ENCODE measurements around the gene CCDC167. TPM values are rescaled to one million over a fixed set of nuclear protein-coding genes. Genes with fewer than 3 reads are reported as not detected.

Gene CCDC167
- total RNA-seq, 1 donor from 2014 or later: 10.0 TPM

DNA sequence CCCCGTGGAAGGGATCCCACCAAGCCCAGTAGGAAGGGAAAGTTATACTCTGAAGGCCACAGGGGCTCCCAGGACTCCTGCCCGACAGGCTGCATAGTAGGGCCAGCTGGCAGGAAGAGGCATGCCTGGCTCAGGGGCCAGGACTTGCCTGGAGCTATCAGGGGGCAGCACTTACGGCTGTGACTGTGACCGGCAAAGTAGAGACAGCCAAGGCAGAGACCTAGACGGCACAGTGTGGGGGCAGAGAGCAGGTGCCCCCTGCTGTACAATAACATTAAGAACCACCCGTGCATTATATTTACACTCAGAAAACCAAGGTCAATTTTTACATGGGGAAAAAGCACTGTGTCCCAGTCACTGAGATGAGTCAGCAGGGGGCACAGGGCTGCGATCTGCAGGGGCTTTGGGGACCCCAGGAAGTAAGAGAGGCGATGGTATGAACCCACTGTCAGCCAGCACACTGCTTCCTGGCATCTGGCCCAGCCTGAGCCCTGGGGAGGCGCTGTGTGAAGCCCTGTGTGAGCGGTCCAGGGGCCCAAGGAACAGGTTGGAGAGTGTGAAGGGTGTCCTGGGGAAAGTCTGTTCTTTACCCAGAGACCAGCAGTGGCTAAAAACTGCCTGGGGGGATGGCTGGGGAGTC, 9.9 kb downstream of the CCDC167 start:
- no peak for DNase-seq (ENCODE audit: low spot score)

DNA sequence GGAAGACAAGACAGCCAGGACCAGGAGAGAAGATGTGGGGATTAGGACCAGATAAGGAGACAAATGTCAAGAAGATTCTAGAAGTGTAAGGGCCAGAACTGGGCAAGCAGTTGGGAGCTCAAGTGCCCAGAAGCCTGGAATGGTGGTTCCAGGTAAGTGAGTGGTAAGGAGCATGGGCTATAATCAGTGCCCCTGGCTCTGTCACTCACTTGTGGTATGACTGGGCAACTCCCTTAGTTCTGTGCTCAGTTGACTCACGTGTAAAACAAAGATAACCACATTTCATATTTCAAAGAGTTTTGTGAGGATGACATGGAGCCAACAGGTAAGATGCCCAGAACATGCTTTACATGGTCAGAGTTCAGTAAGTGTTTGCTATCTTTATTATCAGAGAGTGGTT, 11.2 kb downstream of the CCDC167 start:
- no peak for DNase-seq (ENCODE audit: low spot score)

DNA sequence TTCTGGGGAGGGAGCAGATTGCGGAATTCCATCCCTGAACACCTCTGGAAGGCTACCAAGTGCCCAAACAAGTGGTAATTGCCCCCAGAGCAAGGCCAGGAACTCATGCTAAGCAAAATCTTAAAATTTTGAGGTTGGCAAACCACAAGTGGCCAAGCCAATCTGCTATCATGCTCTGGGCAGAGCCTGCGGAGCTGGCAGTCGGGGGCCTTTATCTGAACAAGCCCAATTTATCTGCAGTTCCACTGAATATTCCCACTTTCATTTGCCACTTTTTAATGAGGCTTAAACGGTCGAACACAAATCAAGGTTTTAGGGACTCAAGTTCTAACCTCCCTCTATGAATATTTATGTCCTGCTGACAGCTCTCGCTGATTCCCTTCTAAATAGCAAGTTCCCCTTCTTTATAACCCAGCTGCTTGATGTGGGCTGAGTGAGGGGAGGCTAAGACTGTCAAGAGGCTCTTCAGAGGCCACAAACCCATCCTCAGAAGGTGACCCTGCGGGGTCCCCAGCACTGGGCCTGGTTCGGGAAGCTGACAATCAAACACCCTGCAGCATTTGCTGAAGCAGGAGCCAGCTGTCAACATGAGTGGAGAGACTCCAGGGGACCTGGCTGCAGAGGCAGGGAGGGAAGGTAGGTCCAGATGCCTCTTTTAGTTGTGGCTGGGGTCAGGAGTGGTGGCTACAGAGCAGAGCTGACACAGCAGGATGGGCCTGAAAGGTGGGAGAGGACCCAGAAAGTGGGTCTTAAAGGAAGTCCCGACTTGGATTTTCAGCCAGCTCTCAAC, 11.9 kb downstream of the CCDC167 start:
- DNase-seq (ENCODE audit: low spot score): no peak

DNA sequence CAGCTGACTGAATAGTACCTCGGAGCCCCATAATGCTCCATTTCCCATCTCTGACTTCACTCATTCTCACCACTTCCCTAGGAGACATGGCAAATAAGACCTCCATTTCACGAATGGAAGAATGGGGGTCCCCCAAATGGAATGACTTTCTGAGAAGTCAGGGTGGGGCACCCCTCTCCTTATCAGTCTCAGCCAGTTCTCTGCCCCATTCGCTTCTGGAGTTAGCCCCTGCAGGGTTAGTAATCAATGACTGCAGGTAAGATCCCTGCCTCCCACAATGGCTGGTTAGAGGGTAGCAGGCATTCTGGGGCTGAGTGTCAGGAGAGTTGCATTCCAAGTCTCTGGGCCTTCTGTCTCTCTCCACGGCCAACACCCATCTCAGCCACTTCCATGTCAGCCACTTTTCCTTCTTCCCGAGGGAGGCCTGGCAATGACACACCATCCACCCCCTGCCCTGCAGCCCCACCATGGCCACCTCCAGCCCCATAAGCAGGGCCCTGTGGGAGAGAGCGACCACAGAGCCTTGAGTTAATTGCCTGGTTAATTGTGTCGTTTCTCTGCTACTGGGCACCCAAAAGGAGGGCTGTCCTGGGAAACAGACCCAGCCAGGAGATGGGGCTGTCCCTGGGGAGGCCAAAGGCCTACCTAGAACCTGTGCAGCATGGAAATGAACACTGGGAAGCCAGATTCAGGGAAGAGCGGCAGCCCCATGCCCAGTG, 13.4 kb downstream of the CCDC167 start:
- no peak for DNase-seq (ENCODE audit: low spot score)

DNA sequence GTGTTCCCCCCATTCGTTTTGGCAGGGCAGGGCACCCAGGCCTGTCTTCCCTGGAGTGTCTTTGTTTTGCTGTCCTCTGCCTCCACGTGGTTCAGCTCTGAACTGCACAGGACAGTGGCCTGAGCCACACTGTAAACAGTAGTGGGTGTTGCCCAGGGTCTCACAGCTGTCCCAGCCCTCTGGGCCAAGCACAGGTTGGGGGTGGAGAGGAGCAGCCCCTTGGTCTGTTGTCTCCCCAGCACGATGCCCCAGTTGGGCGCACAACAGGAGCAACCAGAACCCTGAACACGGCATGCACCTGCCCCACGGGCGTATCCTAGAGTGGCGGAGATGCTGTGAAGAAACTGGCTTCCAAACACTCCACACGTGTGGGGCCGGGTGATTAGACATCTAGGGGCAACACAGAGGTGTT, 14.4 kb downstream of the CCDC167 start:
- no peak for DNase-seq (ENCODE audit: low spot score)

DNA sequence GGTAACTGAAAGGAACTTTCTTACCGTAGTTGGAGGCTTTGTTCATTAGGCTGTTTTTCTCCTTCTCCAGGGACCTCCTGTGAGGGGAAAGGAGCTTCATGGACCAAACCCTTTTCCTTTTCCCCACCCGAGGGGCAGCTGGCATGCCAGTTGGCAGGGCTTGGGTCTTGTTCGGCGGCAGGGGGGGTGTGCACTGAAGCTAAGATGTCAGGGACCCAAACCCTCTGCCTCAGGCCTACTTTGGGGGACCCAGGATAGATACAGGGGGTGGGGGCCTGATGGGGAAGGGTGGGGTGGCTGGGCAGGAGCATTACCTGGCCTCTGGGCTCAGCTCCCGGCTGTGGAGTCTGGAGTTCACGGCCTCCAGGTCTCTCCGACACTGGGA, 14.9 kb downstream of the CCDC167 start:
- DNase-seq (ENCODE audit: low spot score): no peak

DNA sequence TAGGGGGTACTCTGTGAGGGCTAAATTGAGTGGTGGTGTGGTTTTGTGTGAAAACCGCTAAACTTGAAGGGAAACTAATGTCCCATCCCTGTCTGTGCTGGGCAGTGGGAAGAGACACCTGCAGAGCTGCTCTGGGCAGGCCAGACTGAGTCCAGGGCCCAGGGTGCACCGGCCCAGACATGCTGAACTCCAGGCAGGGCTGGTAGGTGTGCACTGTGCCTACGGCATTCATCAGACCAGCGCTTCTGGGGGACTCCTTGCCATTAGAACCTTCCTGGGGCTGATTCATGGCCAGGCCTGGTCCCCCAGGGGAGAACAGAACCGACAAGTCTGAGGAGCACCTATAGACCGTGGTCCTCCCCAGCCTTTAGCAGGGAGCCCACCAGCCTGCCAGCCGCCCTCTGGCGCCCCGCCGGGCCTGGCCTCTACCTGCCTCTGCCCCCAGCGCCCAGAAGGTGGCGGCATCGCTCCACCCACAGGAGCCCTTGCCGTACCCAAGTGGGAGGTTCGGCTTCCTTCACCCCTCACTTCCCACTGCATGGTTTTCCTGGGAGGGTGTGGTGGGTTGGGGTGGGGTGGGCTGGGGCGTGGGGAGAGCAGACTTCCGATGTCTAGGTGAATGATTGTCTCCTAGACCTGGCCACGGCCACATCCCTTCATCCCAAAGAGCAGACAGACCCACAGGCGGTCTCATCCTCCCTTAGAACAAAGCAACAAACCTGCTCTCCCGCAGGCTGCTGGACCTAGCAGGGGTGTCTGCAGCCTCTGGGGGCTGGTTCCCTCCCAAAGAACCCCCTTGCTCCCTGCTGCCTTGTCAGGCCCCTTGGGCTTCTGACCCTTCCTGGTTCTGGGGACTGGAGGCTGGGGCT, 15.5 kb downstream of the CCDC167 start:
- peak; percentile 66 for DNase-seq (ENCODE audit: low spot score)

DNA sequence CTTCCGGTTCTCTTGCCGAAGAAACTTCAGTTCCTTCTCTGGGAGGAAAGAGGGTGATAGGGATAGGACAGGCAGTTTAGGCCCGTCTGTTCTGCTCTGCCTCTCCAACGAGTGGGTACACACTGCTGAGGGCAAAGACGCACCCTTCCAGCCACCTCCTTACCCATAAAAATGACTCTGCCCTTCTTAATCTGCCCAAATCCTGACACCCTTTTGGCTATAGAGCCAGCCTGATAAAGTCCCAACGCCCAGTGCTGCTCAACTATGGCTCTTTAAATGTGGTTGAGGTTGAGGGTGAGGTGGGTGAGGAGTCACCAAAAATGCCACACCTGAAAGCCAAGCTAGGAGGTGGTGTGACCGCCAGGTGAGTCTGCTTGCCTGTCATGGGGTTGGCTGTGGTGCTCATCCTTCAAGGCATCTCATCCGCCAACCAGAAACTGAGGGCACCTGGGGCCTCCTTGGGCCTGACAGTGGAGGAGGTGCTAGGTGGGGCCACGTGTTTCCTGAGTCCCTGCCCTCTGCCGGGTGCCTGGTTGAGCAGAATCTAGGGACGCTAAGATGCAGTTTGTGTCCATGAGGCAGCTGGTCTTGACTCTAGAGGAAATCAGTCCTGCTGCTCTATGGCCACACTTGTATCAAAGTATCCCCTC, 16.3 kb downstream of the CCDC167 start:
- no peak for DNase-seq (ENCODE audit: low spot score)

DNA sequence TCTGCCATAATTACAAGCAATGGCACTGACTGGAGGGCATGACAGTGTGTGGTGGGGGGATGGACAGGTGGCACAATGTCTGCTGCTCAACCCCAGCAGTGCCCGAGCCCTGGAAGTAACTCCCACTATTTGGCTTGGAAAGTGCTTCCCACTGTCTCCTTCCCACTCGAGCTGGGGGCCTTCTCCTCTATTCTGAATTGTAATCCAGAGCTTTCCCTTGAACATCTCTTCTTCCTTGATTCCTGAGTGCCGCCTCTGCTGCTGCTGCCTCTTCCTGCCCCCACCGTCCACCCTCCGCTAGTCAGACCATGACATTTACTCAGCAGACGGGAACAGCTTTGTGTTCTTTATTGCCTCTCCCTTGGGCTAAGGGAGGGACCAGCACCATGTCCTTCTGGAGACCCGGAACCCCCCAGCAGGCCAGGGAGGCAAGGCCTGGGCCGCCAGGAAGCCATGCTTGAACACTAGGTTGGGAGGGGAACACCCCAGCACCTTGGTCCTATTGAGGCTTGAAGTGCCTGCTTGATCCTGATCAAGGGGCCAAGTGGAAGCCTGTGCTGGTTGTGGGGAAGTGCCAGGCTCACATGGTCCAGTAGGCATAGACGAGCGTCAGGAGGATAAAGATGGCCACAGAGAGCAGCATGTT, 17.0 kb downstream of the CCDC167 start:
- no peak for DNase-seq (ENCODE audit: low spot score)

DNA sequence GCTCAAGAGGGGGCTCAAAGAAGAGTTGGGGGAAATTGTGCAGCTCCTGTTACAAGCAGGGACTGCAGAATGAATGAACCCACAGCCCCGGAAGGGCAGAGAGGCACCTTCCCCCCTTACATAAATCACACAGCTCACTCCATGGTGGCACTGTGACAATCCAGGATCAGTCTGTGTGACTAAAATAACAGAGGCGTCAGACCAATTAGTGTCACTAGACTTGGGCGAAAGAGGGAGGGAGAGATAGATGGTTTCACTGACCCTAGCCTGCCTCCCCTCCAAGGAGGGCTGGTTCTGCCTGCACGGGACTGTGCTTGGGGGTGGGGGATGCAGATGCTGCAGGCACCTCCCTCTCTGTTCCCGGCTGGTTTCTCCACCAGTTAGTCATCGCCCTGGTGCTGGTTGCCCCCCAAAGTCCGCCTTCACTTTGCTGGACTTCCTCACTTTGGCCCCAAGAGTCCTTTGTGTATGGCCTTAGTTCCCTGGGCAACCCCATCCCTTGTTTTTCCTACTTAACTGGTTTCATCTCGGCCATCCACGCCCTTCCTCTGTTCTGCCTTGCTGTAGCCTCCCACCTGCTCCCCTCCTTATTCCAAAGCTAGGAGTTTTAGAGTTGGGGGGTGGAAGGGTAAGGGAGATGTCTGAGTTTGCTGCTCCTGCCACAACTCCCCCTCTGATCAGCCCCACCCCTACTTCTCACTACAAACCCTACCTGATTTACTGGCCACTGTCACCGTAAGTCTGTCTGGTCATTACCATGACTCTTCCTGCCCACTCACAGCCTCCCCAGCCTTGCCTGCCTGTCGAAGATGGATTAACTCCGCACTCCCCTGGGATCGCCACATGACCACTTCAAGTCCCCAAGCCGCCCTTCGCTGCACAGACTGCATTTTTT, 17.7 kb downstream of the CCDC167 start:
- no peak for DNase-seq (ENCODE audit: low spot score)

DNA sequence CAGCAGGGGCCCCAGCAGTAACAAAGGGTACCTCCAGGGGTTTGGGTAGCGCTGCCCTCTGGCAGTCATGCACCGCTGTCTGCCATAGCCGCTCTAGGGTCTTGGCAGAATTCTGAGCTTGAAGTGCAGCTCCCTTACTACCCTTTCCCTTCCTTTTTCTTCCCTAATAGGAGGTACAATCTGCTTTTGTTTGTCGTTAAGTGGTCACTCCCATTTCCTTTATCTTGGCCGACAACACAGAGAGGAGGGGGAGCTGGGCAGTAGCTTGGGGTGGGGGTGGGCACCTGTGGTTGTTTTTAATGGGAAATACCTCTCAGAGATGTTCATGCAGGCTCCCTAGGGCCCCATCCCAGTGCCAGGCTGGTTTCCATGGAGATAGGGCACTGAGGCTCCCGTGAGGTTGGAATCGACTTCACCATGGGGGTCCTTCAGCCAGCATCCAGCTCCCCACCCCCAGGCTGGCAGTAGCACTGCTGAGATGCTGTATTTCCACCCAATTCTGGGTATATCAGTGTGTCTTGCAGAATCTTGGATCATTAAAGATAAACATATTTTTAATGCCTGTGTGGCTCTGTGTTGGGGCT, 18.6 kb downstream of the CCDC167 start:
- no peak for DNase-seq (ENCODE audit: low spot score)

DNA sequence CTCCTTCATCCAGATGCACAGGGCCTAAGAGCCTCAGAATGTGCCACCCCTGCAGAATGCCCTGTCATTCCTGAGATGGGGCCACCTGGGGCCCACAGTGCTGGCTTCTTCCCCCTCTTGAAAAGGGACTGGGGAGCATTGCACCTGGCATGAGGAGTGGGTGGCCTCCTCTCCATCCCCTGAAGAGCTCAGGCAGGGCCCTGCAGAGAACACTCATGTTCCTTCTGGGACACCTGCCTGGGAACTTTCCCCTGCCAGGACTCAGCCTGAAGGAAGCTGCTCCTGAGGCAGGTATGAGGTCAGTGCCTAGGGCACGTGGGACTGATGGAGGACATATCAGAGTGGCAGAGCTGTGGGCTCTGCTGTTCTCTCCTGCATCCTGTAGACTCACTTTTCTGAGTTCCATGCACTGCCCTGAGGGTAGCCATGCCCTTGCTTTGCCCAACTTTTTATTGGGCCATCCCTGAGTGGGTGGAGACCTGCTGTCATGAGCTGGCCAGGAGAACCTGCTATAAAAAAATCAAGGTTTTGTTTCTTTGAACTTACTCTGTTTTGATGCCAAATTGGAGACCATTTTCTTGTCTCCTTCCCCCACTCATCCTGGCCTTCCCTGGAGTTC, 19.5 kb downstream of the CCDC167 start:
- no peak for DNase-seq (ENCODE audit: low spot score)

DNA sequence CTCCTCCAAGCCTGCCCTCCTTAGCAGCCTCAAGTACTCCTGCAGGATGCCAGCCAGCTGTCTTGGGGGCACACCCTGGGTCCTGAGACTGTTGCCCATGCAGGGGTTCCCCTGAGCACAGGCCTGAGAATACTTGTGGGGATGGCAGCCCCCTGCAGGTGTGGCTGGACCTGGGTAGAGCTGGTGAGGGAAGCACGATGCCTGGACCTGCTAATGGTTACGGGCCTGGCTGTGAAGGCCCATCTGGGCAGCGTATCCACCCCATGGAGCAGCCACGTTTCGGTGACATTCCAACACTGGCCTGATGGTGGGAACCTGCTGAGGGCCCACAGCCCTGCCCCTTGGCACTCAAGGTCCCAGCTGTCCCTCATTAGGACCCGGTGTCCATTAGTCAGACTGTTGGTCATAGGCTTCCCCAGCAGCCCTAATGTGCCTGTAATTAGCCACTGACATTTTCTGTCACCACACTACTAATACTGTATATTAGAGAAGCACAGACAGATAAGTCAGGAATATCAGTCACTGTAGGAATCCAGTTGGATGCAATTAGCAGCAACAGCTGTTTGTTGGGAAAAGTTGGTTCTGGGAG, 20.3 kb downstream of the CCDC167 start:
- no peak for DNase-seq (ENCODE audit: low spot score)

DNA sequence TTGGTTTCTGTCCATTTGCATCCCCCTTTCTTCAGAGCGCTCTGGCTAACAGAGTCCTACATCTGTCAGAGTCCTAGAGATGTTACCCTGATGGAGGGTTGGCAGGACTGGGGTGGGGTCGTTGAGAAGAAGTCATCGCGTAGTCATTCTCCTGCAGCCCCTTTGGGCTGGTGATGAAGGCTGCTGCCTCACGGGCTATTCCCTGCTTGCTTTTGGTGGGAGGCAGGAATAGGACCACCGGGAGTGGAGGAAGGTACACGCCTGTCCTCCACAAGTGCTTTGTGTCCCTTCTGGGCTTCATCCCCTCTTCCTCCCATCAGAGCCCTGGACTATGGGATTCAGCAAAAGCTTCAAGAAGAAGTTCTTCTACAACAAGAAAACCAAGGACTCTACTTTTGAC, 20.9 kb downstream of the CCDC167 start:
- DNase-seq (ENCODE audit: low spot score): no peak

DNA sequence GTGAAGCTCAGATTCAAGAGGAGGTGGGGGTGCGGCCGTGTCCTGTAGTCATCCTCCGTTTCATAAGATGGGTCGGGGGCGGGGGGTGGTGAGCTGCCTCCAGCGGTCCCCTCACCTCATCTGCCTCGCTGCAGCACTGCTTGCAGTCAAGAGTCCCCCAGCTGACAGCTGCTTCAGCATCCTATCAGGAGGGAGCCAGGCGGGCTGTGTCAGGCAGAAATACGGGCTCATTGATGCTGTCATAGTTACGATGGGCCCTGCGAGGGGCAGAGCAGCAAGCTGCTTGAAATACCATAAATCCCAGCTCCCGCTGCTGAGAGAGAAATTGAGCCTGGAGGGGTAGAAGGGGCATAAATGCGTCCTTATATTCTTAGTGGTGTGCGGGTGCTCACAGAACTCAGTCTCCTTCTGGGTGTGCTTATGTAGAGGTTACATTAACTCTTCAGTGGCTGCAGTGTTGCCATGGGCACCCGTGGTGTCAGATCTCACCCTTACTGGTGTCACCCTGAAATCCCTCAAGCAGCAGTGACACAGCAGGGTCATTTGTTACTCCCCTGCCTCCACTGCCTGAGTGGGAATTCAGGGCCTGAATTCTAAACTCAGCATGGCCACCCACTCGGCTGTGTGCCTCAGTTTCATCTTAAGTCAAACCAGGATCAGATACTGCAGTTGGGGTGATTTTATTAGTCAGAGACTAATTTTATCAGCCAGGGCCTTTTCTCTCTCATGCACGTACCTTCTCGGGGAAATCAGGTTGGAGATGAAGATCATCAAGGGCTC, 21.8 kb downstream of the CCDC167 start:
- DNase-seq (ENCODE audit: low spot score): no peak

DNA sequence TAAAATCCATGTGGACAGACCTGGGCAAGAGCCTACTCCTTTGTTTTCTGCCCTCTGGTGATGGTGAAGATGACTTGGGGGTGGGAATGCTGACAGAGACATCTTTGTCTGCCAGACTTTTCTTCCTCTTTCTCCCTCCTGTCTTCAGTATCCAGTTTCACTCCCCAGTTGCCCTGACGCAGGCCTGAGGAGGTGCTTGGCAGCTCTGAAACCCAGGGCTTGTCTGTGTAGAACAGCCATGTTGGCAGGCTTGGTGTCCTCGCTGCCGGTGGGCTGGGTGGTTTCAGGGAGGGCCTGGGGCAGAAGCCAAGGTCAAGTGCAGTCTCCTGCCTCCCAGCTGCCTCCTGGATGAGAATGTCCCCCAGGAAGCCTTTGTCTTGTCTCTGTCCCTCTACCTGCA, 22.5 kb downstream of the CCDC167 start:
- DNase-seq (ENCODE audit: low spot score): no peak

DNA sequence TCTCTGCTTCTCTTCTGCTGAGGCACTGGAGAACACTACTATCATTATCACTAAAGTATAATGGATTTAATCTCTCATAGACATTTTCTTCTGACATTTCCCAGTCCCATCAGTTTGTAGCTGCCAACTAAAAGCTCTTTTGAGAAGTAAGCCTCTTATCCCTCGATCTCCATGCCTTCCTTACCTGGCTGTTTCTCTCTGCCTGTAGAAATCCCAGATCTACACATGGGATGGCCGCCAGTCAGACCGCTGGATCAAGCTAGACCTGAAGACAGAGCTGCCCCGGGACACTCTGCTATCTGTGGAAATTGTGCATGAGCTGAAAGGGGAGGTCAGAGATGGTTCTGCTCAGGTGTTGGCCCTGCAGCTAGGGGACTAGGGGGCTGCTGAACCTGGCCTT, 25.4 kb downstream of the CCDC167 start:
- DNase-seq (ENCODE audit: low spot score): no peak
